ENCODE measurements around the gene HRH3. TPM values are rescaled to one million over a fixed set of nuclear protein-coding genes. Genes with fewer than 3 reads are reported as not detected.

The HRH3 gene
- total RNA-seq, 2 experiments from 2014 or later = not detected

DNA sequence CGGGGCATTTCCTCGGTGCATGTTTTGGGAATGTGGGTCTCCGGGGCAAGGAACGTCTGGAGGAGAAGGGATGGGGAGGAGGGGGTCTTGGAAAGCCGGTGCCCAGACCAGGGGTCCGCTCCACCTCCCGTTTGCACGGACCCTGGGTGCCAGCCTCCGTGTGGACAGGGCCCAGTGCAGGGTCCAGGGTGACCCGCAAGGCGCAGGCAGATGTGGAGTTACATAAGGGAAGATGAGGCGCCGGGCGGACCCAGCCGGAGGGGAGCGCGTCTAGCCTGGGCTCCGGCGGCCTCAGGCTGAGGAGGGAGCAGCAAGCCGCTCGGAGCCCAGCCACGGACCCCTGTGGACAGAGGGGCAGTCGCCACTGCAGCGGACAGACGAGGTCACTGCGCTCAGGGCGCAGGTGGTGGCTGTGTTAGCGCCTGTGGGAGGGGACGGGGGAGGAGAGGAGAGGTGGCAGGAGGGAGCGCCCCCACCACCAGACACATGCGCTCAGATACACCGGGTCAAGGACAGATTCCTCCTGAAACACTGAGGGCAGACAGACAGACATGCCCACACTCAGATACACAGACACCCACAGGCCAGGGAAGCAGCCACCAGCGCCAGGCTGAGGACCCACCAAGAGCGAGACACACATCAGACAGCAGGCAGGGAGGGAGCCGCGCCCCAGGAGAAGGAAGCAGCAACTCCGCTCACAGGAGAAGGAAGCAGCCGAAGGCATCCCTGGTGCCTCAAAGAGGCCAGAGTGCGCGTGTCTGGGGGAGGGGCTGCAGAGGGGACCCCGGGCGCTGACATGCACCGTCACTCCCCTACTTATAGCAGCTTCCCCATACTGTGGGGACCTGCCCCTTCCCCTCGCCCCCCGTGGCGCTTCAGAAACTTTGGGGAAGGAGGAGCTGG lies 839 bp upstream of the HRH3 start:
- H3K9me3 Mint-ChIP-seq (ENCODE audit: low read depth) = no peaks in the 10 kb centered on the region
- H3K27me3 Mint-ChIP-seq = peaks cover 32% of the 10 kb centered on the region
- CTCF ChIA-PET = no interaction called here
- intact Hi-C loops (cut with DNase I, micrococcal nuclease) = loop anchor here in 1 of 2 experiments (1.0 kb wide), 1 partner anchor 17 kb away; the partner anchor contains the start of gene OSBPL2
- H3K36me3 Mint-ChIP-seq (ENCODE audit: low read depth) = no peaks in the 10 kb centered on the region
- no peak overlapping the region for H3K4me3 Mint-ChIP-seq
- POLR2A ChIA-PET = no interaction called here
- ATAC-seq (no peak), DNase-seq (no peak)
- no peak overlapping the region for H3K27ac Mint-ChIP-seq
- no peaks in the 10 kb centered on the region for H3K4me1 Mint-ChIP-seq

DNA sequence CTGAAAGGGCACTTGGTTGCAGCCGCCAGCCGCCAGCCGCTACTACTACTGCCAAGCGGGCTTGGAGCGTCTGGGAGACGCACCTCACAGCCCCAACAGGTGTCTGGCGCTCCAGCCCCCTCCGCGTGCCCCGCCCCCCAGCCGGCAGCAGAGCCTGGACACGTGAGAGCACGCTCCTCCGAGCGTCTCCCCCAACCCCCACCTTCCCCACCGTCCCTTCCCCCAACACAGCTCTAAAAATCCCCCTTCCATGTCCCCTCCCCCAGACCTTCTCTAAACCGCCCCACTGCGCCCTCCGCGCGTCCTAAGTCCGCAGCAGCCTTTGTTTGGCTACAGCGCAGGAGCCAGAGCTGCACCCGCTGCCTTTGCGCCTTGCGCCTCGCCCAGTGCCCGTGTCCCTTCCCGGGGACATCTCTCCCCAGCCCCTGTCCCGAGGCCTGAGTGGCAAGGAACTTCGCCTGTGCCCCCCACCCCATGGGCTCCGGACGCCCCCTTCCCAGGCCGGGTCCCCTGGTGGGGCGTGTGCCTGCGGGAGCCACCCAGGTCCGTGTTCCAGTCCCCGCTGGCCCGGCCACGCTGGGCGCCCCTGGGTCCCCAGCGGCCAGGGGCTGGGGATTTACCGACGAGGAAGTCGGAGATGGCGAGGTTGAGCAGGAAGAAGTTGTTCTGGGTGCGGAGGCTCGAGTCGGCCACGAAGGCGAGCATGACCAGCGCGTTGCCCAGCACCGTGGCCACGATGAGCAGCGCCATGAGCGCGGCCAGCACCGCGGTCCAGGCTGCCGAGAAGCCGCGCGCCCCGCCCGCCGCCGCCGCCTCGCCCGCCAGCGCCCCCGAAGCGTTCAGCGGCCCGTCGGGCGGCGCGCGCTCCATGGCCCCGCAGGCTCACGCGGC lies 732 bp downstream of the HRH3 start:
- H3K27me3 Mint-ChIP-seq = peaks cover 29% of the 10 kb centered on the region

DNA sequence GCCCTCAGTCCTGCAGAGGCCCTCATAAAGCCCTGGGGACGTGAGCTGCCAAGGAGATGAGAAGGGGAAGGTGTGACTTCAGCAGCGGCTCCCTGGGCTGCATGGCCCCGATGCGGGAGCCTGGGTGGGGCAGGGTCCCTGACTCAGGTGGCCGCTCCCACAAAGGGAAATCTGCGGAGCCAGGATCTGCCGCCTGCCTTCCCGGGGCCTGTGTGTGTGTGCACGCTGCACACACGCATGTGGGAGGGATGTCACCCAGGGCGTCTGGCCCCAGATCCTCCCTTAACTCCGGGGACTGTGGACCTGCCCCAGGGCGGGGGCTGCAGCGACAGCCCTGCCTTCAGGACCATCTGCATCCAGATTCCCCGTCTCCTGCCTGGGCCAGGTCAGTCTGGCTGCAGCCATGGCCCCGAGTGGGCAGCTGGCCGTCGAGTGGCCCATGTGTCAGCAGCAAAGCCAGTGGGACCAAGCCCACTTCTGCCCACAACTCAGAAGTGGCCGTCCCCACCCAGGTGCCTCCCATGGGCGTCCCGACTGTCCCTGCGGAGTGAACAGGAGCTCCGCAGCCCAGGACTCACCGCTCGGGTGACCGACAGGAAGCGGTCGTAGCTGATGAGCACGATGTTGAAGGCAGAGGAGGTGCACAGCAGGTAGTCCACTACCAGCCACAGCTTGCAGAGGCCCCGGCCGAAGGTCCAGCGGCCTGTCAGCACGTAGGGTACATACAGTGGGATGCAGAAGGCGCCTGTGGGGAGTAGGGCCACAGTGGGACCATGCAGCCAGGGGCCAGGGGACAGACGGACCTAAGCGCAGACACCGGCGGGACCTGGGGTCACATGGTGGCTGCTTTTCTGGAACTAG lies 1.9 kb downstream of the HRH3 start:
- no peaks in the 10 kb centered on the region for H3K36me3 Mint-ChIP-seq (ENCODE audit: low read depth)
- H3K9me3 Mint-ChIP-seq (ENCODE audit: low read depth) = no peaks in the 10 kb centered on the region
- no peak overlapping the region for H3K27ac Mint-ChIP-seq
- H3K4me1 Mint-ChIP-seq = no peaks in the 10 kb centered on the region
- intact Hi-C loops (cut with DNase I, micrococcal nuclease) = no loop called here
- peaks cover 29% of the 10 kb centered on the region for H3K27me3 Mint-ChIP-seq
- ChIA-PET CTCF (interaction anchor here (1.3 kb wide), 1 partner anchor 18 kb away, joined by 3 read pairs; no protein-coding TSS in a partner anchor), POLR2A (no interaction called here)
- no peak for DNase-seq
- no peak for ATAC-seq
- no peak overlapping the region for H3K4me3 Mint-ChIP-seq

More for the DNA sequence above, 732 bp downstream of the HRH3 start:
- ChIA-PET CTCF (no interaction called here), POLR2A (no interaction called here)
- Mint-ChIP-seq H3K36me3 (ENCODE audit: low read depth) (no peaks in the 10 kb centered on the region), H3K27ac (no peak overlapping the region), H3K4me3 (no peak overlapping the region), H3K4me1 (no peaks in the 10 kb centered on the region), H3K9me3 (ENCODE audit: low read depth) (no peaks in the 10 kb centered on the region)
- ATAC-seq (peak; percentile 14), DNase-seq (no peak)
- intact Hi-C loops (cut with DNase I, micrococcal nuclease) = no loop called here

DNA sequence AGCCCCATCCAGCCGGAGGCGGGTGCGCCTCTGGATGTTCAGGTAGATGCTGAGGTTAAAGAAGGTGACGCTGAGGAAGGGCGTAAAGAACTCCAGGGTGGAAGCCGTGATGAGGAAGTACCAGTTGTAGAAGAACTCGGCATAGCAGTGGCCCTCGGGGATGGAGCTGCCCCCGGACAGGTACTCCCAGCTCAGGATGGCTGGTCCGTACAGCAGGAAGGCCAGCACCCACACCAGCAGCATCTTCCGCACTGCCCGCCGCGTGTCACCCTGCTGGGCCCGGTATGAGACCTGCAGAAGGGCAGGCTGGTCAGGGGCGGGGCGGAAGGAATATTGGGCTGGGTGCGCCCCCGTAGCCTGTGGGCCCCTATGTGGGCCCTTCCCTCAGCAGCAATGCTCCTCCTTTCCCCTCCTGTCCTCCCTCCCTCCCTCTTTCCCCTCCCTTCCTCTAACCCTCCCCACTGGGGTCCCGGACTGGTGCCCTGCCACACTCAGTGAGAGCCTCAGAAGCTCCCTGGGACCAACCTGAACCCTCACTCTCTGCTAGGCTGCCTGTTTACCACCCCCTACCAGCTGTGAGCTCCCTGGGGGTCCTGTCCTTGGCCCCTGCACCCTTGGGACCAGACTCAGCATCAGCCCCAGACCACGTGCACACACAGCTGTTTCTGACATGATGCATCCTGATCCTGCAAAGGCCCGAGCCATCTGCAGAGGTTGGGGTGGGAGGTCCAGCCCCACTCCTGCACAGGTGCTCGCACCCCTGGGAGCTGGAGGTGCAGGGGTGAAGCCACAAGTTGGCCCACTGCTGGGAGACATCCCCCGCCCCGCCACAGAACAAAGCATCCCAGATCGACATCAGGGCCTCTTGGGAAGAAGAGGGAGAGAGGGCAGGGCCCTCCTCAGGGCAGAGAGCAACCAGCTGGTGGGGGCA lies 3.2 kb downstream of the HRH3 start:
- no peaks in the 10 kb centered on the region for H3K9me3 Mint-ChIP-seq (ENCODE audit: low read depth)
- no peak overlapping the region for H3K4me3 Mint-ChIP-seq
- POLR2A ChIA-PET = no interaction called here
- ATAC-seq (no peak), DNase-seq (no peak)
- H3K27me3 Mint-ChIP-seq = peaks cover 22% of the 10 kb centered on the region
- no peaks in the 10 kb centered on the region for H3K4me1 Mint-ChIP-seq
- H3K27ac Mint-ChIP-seq = no peak overlapping the region
- intact Hi-C loops (cut with DNase I, micrococcal nuclease) = no loop called here
- no peaks in the 10 kb centered on the region for H3K36me3 Mint-ChIP-seq (ENCODE audit: low read depth)
- CTCF ChIA-PET = no interaction called here

DNA sequence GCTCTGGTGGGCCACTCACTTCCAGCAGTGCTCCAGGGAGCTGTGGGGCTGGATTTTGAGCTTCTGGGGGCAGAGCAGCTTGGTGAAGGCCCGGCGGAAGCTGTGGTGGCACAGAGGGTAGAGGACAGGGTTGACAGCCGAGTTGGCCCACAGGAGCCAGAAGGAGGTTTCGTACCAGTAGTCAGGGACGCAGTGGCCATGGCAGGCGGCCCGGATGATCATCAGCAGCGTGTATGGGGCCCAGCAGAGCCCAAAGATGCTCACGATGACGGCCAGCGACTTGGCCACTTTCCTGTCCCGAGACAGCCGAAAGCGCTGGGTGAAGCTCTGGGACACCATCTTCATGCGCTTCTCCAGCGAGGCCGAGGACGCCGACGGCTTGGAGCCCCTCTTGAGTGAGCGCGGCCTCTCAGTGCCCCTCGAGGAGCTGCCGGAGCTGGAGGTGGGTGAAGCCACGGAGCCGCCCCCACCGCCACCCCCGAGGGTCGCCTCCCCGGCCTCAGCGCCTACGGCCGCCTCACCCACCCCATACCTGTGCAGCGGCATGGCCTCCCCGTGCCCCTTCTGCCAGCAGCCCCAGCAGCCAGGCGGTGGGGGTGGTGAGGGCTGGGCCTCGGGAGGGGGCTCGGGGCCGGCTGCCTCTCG lies 4.0 kb downstream of the HRH3 start:
- no peaks in the 10 kb centered on the region for H3K9me3 Mint-ChIP-seq (ENCODE audit: low read depth)
- CTCF ChIA-PET = no interaction called here
- DNase-seq (no peak), ATAC-seq (no peak)
- POLR2A ChIA-PET = no interaction called here
- H3K27me3 Mint-ChIP-seq = peaks cover 17% of the 10 kb centered on the region
- no peaks in the 10 kb centered on the region for H3K36me3 Mint-ChIP-seq (ENCODE audit: low read depth)
- H3K27ac Mint-ChIP-seq = no peak overlapping the region
- intact Hi-C loops (cut with DNase I, micrococcal nuclease) = no loop called here
- no peaks in the 10 kb centered on the region for H3K4me1 Mint-ChIP-seq
- no peak overlapping the region for H3K4me3 Mint-ChIP-seq

DNA sequence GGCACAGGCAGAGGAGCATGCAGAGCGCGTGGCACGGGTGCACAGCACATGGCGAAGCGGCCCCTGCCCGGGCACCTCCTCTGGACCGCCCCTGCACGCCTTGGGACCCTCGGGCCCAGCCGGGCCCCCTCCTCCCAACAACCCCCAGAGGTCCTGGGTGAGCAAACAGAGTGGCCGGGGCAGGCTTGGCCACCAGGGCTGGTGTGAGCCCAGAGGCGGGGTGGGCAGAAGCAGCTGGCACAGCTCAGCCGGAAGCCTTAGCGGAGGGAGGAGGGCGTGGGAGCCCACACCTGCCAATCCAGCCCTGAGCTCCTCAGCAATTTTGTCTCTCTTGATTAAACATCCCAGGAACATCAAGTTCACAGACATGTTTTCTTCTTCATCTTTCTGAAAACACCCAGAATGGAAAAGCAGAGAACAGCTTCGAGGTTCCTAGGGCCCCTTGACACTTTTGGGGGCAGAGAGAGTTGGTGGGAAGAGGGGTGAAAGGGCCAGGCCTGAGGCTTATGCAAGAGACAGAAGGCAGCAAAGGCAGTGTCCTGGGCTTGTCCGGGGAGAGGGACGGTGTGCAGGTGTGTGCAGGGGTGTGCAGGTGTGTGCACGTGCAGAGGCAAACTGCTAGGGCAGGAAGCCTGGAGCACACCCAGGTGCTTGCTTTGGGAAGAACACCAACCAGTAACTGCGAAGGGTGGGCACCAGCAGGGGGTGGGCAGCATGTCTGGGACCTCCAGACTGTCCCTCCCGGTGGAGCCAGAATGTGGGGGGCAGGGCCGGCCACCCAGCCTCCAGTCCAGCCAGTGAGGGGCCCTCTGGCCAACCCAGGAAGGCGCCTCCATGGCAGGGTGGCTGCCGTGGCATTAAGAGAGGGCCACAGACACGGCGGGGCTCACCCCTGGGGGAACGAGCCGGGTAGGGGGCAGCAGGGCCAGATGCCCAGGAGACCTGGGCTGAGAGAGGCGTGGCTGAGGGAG lies 4.8 kb downstream of the HRH3 start:
- DNase-seq (no peak), ATAC-seq (no peak)
- no peaks in the 10 kb centered on the region for H3K36me3 Mint-ChIP-seq (ENCODE audit: low read depth)
- intact Hi-C loops (cut with DNase I, micrococcal nuclease) = no loop called here
- H3K9me3 Mint-ChIP-seq (ENCODE audit: low read depth) = no peaks in the 10 kb centered on the region
- CTCF ChIA-PET = no interaction called here
- no peaks in the 10 kb centered on the region for H3K4me1 Mint-ChIP-seq
- peaks cover 12% of the 10 kb centered on the region for H3K27me3 Mint-ChIP-seq
- POLR2A ChIA-PET = no interaction called here
- H3K27ac Mint-ChIP-seq = no peak overlapping the region
- H3K4me3 Mint-ChIP-seq = no peak overlapping the region

DNA sequence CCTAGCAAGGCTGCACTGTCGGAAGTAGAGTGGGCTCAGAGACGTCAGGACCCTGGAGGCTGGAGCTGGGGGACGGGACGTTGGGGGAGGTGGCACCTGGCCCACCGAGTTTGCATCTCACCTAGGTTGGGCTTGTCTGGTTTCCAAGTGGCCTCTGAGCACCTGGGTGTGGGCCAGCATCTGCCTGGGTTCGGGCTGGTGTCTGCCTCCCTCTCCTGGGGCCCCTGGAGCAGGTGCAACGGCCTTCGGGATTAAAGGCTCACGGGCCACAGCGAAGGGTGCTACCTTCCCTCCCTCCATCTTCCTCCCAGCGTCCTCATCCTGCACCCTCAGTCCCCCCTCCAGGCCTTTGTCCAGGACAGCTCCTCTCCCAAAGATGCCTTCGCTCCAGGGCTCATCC lies 6.0 kb downstream of the HRH3 start:
- H3K36me3 Mint-ChIP-seq (ENCODE audit: low read depth) = no peaks in the 10 kb centered on the region
- DNase-seq = no peak
- no peaks in the 10 kb centered on the region for H3K4me1 Mint-ChIP-seq
- H3K9me3 Mint-ChIP-seq (ENCODE audit: low read depth) = no peaks in the 10 kb centered on the region
- ATAC-seq = no peak
- ChIA-PET POLR2A (no interaction called here), CTCF (interaction anchor here (0.7 kb wide), 1 partner anchor 268 kb away, joined by 3 read pairs; no protein-coding TSS in a partner anchor)
- intact Hi-C loops (cut with DNase I, micrococcal nuclease) = no loop called here
- H3K27me3 Mint-ChIP-seq = peaks cover 10% of the 10 kb centered on the region
- no peak overlapping the region for H3K27ac Mint-ChIP-seq
- no peak overlapping the region for H3K4me3 Mint-ChIP-seq

DNA sequence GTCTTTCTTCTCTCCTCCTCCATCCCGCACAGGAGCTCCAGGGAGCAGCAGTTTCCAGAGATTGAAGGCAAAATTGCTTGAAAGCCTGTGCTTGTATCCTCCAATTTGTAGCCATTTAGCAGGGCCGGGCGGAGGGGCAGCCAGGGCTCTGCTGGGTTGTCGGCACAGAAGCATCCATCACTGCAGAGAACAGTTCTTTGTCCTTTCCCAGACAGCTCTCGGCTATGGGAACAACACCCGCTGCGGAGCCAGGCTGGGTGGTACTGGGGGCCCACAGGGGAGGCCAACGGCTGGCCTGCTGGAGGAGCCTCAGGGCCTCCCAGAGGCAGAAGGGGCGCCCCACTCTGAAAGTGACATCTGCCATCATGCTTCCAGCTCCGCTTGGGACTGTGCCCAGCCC lies 7.8 kb downstream of the HRH3 start:
- CTCF ChIA-PET = interaction anchor here (0.8 kb wide), 1 partner anchor 165 kb away, joined by 3 read pairs; no protein-coding TSS in a partner anchor

DNA sequence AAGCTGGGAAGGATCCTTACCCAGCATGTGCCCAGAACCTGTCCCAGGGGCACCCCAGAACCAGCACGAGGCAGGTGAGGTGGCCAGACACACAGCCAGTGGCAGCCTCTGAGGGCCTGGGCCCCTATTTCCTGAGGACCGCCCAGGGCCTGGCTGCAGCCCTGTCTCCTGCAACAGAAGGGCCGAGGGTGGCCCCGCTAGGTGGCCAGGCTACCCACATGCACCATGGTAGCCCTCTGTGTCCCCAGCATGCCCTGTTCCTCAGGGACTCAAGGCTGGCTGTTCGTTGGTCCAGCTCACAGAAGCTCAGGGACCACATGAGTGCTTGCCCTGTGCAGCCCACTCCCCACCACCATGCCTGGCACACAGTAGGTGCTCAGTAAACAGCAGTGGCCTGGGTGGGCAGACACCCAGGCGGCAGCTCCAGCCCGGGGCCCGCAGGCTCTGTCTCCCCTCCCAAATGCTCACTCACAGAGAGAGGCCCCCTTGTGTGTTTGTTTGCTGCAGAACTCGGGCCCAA lies 8.2 kb downstream of the HRH3 start:
- Mint-ChIP-seq H3K4me1 (no peaks in the 10 kb centered on the region), H3K4me3 (no peak overlapping the region), H3K36me3 (ENCODE audit: low read depth) (no peaks in the 10 kb centered on the region), H3K27ac (no peak overlapping the region), H3K27me3 (peaks cover 4% of the 10 kb centered on the region), H3K9me3 (ENCODE audit: low read depth) (no peaks in the 10 kb centered on the region)
- no peak for ATAC-seq
- ChIA-PET POLR2A (no interaction called here), CTCF (interaction anchor here (0.8 kb wide), 1 partner anchor 164 kb away, joined by 3 read pairs; no protein-coding TSS in a partner anchor)
- intact Hi-C loops (cut with DNase I, micrococcal nuclease) = no loop called here
- DNase-seq = no peak

More for the DNA sequence above, 7.8 kb downstream of the HRH3 start:
- Mint-ChIP-seq H3K36me3 (ENCODE audit: low read depth) (no peaks in the 10 kb centered on the region), H3K27me3 (peaks cover 6% of the 10 kb centered on the region), H3K4me3 (no peak overlapping the region), H3K9me3 (ENCODE audit: low read depth) (no peaks in the 10 kb centered on the region), H3K27ac (no peak overlapping the region), H3K4me1 (no peaks in the 10 kb centered on the region)
- ATAC-seq = no peak
- POLR2A ChIA-PET = no interaction called here
- intact Hi-C loops (cut with DNase I, micrococcal nuclease) = no loop called here
- no peak for DNase-seq

All from activated CD4-positive, alpha-beta T cell treated with anti-CD3 and anti-CD28 coated beads for 36 hours (primary cell).